ENCODE data around the gene FOXD2.
"Not testable (repeated sequence)": the region's sequence is repeated elsewhere in the genome, so short reads cannot be mapped to it uniquely, and the experiment has no call there.

Gene FOXD2

GRCh38 chr1:47456250-47456649 is 18.4 kb downstream of the FOXD2 start:
- DNase-seq: no peak
- intact Hi-C loops (cut with DNase I): no loop called here

GRCh38 chr1:47457547-47457946 is 19.7 kb downstream of the FOXD2 start:
- intact Hi-C loops (cut with DNase I): not testable (repeated sequence)

GRCh38 chr1:47459253-47459788 is 21.5 kb downstream of the FOXD2 start:
- intact Hi-C loops (cut with DNase I): no loop called here

More at GRCh38 chr1:47457547-47457946, 19.7 kb downstream of the FOXD2 start:
- peak in 1 of 10 donors; percentile 21 for DNase-seq

GRCh38 chr1:47460040-47460439 is 22.2 kb downstream of the FOXD2 start:
- no peak for DNase-seq
- intact Hi-C loops (cut with DNase I): no loop called here

More at GRCh38 chr1:47459253-47459788, 21.5 kb downstream of the FOXD2 start:
- DNase-seq: no peak

- intact Hi-C loops (cut with DNase I): no loop called here
- no peak for DNase-seq
These were observed 22.6 kb downstream of the FOXD2 start for GRCh38 chr1:47460456-47460855.

- DNase-seq: no peak
These were observed 27.8 kb downstream of the FOXD2 start for GRCh38 chr1:47465605-47466004.

GRCh38 chr1:47468709-47469389 is 31.0 kb downstream of the FOXD2 start:
- peak in 1 of 10 donors; percentile 11 for DNase-seq
- intact Hi-C loops (cut with DNase I): no loop called here

More at GRCh38 chr1:47465605-47466004, 27.8 kb downstream of the FOXD2 start:
- intact Hi-C loops (cut with DNase I): no loop called here

- intact Hi-C loops (cut with DNase I): no loop called here
- peak in 1 of 10 donors; percentile 7 for DNase-seq
These were observed 31.5 kb downstream of the FOXD2 start for GRCh38 chr1:47469390-47469759.

- DNase-seq: peak in 1 of 10 donors; percentile 22
- intact Hi-C loops (cut with DNase I): no loop called here
These were observed 32.1 kb downstream of the FOXD2 start for GRCh38 chr1:47469910-47470309.

GRCh38 chr1:47471163-47471562 is 33.3 kb downstream of the FOXD2 start:
- peak in 1 of 10 donors; percentile 28 for DNase-seq
- intact Hi-C loops (cut with DNase I): no loop called here

- peak in 1 of 10 donors; percentile 77 for DNase-seq
- intact Hi-C loops (cut with DNase I): no loop called here
These were observed 36.7 kb downstream of the FOXD2 start for GRCh38 chr1:47474278-47475193.

- intact Hi-C loops (cut with DNase I): no loop called here
These were observed 39.8 kb downstream of the FOXD2 start for GRCh38 chr1:47477595-47478080.

GRCh38 chr1:47478090-47478489 is 40.2 kb downstream of the FOXD2 start:
- peak in 1 of 10 donors; percentile 67 for DNase-seq
- intact Hi-C loops (cut with DNase I): no loop called here

More at GRCh38 chr1:47477595-47478080, 39.8 kb downstream of the FOXD2 start:
- no peak for DNase-seq

GRCh38 chr1:47479664-47480063 is 41.8 kb downstream of the FOXD2 start:
- intact Hi-C loops (cut with DNase I): no loop called here
- DNase-seq: peak in 1 of 10 donors; percentile 20

GRCh38 chr1:47481936-47482335 is 44.1 kb downstream of the FOXD2 start:
- peak in 1 of 10 donors; percentile 41 for DNase-seq
- intact Hi-C loops (cut with DNase I): no loop called here

GRCh38 chr1:47482786-47483185 is 44.9 kb downstream of the FOXD2 start:
- intact Hi-C loops (cut with DNase I): no loop called here
- peak in 1 of 10 donors; percentile 16 for DNase-seq

GRCh38 chr1:47483651-47484050 is 45.8 kb downstream of the FOXD2 start:
- peak in 1 of 10 donors; percentile 61 for DNase-seq
- intact Hi-C loops (cut with DNase I): no loop called here

- DNase-seq: peak in 1 of 10 donors; percentile 9
- intact Hi-C loops (cut with DNase I): no loop called here
These were observed 48.0 kb downstream of the FOXD2 start for GRCh38 chr1:47485817-47486216.

GRCh38 chr1:47487332-47487731 is 49.5 kb downstream of the FOXD2 start:
- intact Hi-C loops (cut with DNase I): no loop called here

GRCh38 chr1:47487850-47488450 is 50.1 kb downstream of the FOXD2 start:
- peak in 1 of 10 donors; percentile 56 for DNase-seq
- intact Hi-C loops (cut with DNase I): no loop called here

More at GRCh38 chr1:47487332-47487731, 49.5 kb downstream of the FOXD2 start:
- peak in 1 of 10 donors; percentile 16 for DNase-seq

Data from posterior cingulate gyrus (tissue), 11 donors.